DOHH2 (cell line): ENCODE measurements around the gene MYPN.

Experiments
- H3F3A ChIP-seq: fragments of 200-600 bp; sonication (generic), shearing (Covaris generic); 2 replicates; pipeline ENCODE4 v1.6.0; 2016; ENCODE audit warnings: antibody characterized with exemption, mild to moderate bottlenecking; ENCODE audit not compliant: control insufficient read depth, insufficient read depth
- H3K27ac ChIP-seq: fragments of 200-600 bp; sonication (generic); 2 replicates; pipeline ENCODE4 v1.5.1; 2014; ENCODE audit warnings: low read depth, mild to moderate bottlenecking, low read length, moderate library complexity
- H3K27me3 ChIP-seq: fragments of 200-600 bp; sonication (generic); 2 replicates; pipeline ENCODE4 v1.6.1; 2014; ENCODE audit warnings: mild to moderate bottlenecking, low read length, mixed read lengths; ENCODE audit not compliant: control insufficient read depth
- H3K36me3 ChIP-seq: fragments of 200-600 bp; sonication (generic); 2 replicates; pipeline ENCODE4 v1.6.1; 2014; ENCODE audit warnings: mild to moderate bottlenecking, low read length, moderate library complexity, mixed read lengths; ENCODE audit not compliant: control insufficient read depth
- H3K4me1 ChIP-seq: fragments of 200-600 bp; sonication (generic); 2 replicates; pipeline ENCODE4 v1.6.1; 2014; ENCODE audit warnings: mild to moderate bottlenecking, low read length, mixed read lengths; ENCODE audit not compliant: control insufficient read depth
- H3K4me2 ChIP-seq: fragments of 200-600 bp; sonication (generic); 2 replicates; pipeline ENCODE4 v1.6.0; 2014; ENCODE audit warnings: mild to moderate bottlenecking, low read length, moderate library complexity
- H3K4me3 ChIP-seq: fragments of 200-600 bp; sonication (generic); 2 replicates; pipeline ENCODE4 v1.5.1; 2014; ENCODE audit warnings: mild to moderate bottlenecking, low read length, mixed read lengths
- H3K79me2 ChIP-seq: fragments of 200-600 bp; sonication (generic); 2 replicates; pipeline ENCODE4 v1.6.1; 2014; ENCODE audit warnings: mild to moderate bottlenecking, low read length, mixed read lengths; ENCODE audit not compliant: control insufficient read depth
- H3K9me2 ChIP-seq: fragments of 200-600 bp; sonication (generic); replicated peaks from 2 replicates; pipeline ENCODE4 v1.6.1; 2014; ENCODE audit warnings: mild to moderate bottlenecking, low read length, mixed read lengths; ENCODE audit not compliant: control insufficient read depth
- H3K9me3 ChIP-seq: fragments of 200-600 bp; sonication (generic); 2 replicates; pipeline ENCODE4 v1.6.1; 2014; ENCODE audit warnings: antibody characterized with exemption, low read length, mixed read lengths; ENCODE audit not compliant: control insufficient read depth, insufficient read depth
- H4K20me1 ChIP-seq: fragments of 200-600 bp; sonication (generic); 2 replicates; pipeline ENCODE4 v1.6.0; 2014; ENCODE audit warnings: low read depth, mild to moderate bottlenecking, antibody characterized with exemption, low read length, moderate library complexity; ENCODE audit not compliant: control insufficient read depth, insufficient read depth
- EZH2phosphoT487 ChIP-seq: fragments of 200-600 bp; sonication (generic); IDR thresholded peaks from 2 replicates; pipeline ENCODE4 v1.6.1; 2017; ENCODE audit warnings: borderline replicate concordance, mild to moderate bottlenecking, antibody characterized with exemption, low read length, moderate library complexity, mixed read lengths
- TF ChIP-seq, protein P1 (sequence below): fragments of 200-600 bp; sonication (generic); IDR thresholded peaks from one replicate; pipeline ENCODE4 v1.5.1; 2014; ENCODE audit warnings: antibody characterized with exemption, mild to moderate bottlenecking, low read depth, low read length; ENCODE audit not compliant: poor library complexity, severe bottlenecking

Gene MYPN

GRCh38 chr10:68144709-68145108 lies 35.4 kb downstream of the MYPN start:
- Histone ChIP-seq H3K27ac (no peak overlapping the region), H3K4me3 (no peak overlapping the region), H3K4me2 (no peak overlapping the region), H4K20me1 (no peaks in the 10 kb centered on the region), H3K27me3 (no peaks in the 10 kb centered on the region), H3K9me2 (no peaks in the 10 kb centered on the region), H3F3A (no peaks in the 10 kb centered on the region), H3K9me3 (no peaks in the 10 kb centered on the region), H3K36me3 (no peaks in the 10 kb centered on the region), H3K79me2 (no peaks in the 10 kb centered on the region), H3K4me1 (no peaks in the 10 kb centered on the region)
- no peak for TF ChIP-seq EZH2phosphoT487
- TF ChIP-seq, protein P1, sequence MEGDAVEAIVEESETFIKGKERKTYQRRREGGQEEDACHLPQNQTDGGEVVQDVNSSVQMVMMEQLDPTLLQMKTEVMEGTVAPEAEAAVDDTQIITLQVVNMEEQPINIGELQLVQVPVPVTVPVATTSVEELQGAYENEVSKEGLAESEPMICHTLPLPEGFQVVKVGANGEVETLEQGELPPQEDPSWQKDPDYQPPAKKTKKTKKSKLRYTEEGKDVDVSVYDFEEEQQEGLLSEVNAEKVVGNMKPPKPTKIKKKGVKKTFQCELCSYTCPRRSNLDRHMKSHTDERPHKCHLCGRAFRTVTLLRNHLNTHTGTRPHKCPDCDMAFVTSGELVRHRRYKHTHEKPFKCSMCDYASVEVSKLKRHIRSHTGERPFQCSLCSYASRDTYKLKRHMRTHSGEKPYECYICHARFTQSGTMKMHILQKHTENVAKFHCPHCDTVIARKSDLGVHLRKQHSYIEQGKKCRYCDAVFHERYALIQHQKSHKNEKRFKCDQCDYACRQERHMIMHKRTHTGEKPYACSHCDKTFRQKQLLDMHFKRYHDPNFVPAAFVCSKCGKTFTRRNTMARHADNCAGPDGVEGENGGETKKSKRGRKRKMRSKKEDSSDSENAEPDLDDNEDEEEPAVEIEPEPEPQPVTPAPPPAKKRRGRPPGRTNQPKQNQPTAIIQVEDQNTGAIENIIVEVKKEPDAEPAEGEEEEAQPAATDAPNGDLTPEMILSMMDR = no peak

DNA sequence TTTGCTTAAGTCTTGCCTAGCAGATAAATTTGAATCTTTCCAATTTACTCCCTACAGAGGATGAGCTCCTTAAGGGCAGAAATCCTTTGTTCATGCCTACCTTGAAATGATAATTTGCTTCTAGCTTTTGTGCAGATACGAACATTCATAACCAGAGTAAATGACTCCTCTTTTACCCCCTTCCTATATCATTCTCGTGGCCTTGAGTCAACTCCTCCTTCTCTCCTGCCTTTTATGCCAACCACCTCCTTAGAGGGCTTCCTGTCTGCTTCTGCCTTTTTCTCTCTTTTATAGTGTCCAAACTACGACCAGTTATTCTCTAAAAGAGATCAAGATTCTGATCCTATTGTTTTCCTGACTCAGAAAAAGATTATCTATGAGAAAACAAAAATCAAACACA lies 36.4 kb downstream of the MYPN start:
- Histone ChIP-seq H4K20me1 (no peaks in the 10 kb centered on the region), H3K4me1 (no peaks in the 10 kb centered on the region), H3K9me2 (no peaks in the 10 kb centered on the region), H3K4me2 (no peak overlapping the region), H3K27ac (no peak overlapping the region), H3K9me3 (no peaks in the 10 kb centered on the region), H3K4me3 (no peak overlapping the region), H3K27me3 (no peaks in the 10 kb centered on the region), H3K79me2 (no peaks in the 10 kb centered on the region), H3K36me3 (no peaks in the 10 kb centered on the region), H3F3A (no peaks in the 10 kb centered on the region)
- TF ChIP-seq EZH2phosphoT487 = no peak
- TF ChIP-seq, protein P1 = no peak

- Histone ChIP-seq H3K4me1 (no peaks in the 10 kb centered on the region), H3K4me3 (no peak overlapping the region), H3K36me3 (no peaks in the 10 kb centered on the region), H3K27me3 (no peaks in the 10 kb centered on the region), H3K4me2 (no peak overlapping the region), H3F3A (no peaks in the 10 kb centered on the region), H3K9me2 (no peaks in the 10 kb centered on the region), H3K9me3 (no peaks in the 10 kb centered on the region), H3K79me2 (no peaks in the 10 kb centered on the region), H4K20me1 (no peaks in the 10 kb centered on the region), H3K27ac (no peak overlapping the region)
- no peak for TF ChIP-seq EZH2phosphoT487
- TF ChIP-seq, protein P1 = no peak
Observed at GRCh38 chr10:68146133-68146532, 36.8 kb downstream of the MYPN start.

DNA sequence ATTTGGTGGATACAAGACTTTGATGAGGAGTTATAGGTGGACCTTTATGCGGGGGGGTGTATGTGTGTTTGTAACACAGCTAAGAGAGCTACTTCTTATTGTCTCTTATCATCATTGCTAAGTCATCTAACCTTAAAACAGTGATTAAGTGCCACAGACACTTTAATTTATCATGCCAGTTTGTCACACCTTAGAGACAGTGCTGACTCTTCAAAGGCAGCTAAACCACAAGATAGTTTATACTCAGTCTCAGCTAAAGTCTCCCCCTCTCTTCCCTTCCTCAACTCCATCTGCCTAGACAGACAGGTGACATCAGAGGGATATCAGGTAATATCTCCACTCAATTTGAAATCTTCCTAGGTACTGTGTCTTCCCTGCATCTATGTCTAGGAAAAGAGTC lies 42.2 kb downstream of the MYPN start:
- H3K4me1 ChIP-seq = peaks cover 9% of the 10 kb centered on the region

More for the DNA sequence above, 42.2 kb downstream of the MYPN start:
- no peaks in the 10 kb centered on the region for H3K9me3 ChIP-seq
- no peak overlapping the region for H3K4me2 ChIP-seq
- TF ChIP-seq, protein P1 = no peak
- TF ChIP-seq EZH2phosphoT487 = no peak
- H4K20me1 ChIP-seq = no peaks in the 10 kb centered on the region
- no peaks in the 10 kb centered on the region for H3K9me2 ChIP-seq
- H3K27me3 ChIP-seq = no peaks in the 10 kb centered on the region
- H3K36me3 ChIP-seq = no peaks in the 10 kb centered on the region
- no peak overlapping the region for H3K4me3 ChIP-seq
- H3K27ac ChIP-seq = no peak overlapping the region
- H3F3A ChIP-seq = no peaks in the 10 kb centered on the region
- no peaks in the 10 kb centered on the region for H3K79me2 ChIP-seq
